ENCODE measurements around the gene MLLT3.

DNA sequence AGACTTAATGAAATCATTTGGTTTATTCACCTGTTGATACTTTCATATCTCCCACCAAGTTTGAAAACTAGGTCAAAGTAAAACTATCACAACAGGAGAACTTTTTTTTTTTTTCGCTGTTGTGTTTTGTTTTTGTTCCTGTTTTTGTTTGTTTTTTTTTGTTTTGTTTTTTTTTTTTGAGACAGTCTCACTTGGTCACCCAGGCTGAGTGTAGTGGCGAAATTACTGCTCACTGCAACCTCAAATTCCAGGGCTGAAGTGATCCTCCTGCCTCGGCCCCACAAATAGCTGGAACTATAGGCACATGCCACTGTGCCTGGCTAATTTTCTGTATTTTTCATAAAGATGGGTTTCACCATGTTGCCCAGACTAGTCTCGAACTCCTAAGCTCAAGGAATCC is 49.3 kb downstream of the MLLT3 start:
- TF ChIP-seq EZH2 (IDR thresholded peaks at IDR 0.05; ENCODE audit: insufficient read depth, poor library complexity, severe bottlenecking), result no peak
- TF ChIP-seq EZH2phosphoT487 (IDR thresholded peaks at IDR 0.05; ENCODE audit: insufficient read depth, low read depth), result no peak

Data from GM23248 (cell line).